ENCODE data around the gene KRT33B.
"Not testable (repeated sequence)": the region's sequence is repeated elsewhere in the genome, so short reads cannot be mapped to it uniquely, and the experiment has no call there.

Gene KRT33B

DNA sequence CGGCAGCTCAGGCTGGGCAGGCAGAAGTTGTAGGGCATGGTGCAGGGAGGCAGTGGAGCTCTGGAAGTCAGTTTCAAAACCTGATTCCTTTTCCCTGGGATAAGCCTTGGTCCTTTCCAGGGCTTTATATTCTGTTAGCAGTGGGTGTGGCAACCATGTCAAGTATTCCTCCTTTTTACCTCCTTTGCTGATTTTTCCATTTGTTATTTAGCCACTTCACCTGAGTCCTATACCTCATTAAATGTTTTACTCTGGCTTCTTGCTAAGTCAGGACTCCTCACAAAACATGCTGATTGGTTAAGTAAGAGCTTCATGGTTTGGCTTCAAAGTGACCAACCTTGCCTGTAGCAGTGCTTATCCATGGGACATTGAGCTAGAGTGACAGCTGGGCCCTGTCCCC lies at the start of gene KRT33B:
KRT33B (minus strand) TSS at position 101 of the 400 bp plus-strand sequence; CDS start at position 38, 63 bp downstream.
- no peak for DNase-seq (ENCODE audit: low read depth)

DNA sequence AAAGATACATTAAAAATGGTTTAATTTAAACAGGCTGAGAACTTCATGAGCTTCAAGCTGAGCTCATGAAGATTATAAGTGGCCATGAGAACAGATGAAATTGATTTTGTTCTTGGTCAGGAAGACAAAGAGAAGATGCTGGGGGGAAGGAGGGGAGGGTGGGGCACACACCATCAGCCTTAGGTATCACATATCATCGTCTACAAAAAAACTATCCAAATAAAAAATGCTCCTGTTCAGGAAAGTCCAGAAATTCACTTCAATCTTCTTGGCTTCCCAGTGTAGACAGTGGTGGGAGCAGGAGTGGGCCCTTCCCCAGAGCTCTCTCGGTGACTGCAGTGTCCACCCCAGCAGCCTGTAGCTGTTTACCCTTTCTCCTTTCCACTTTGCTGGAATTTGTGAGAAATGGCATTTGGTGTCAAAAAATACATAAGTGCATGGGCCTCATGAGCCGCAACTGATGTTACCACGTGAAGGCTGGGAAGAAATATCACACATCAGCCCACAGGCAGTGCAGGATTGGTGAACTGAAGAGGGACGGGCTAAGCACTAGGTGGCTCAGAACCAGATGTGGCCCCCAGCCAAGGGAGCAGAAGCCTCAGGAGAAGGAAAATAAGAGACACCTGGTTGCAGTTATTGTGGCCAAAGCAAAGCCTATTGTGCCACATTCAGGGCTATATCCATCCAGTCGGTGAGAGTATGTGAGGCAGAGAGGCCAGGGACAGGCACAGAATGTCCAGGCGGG lies 48.7 kb upstream of the KRT33B start:
- no peak for DNase-seq (ENCODE audit: low read depth)

DNA sequence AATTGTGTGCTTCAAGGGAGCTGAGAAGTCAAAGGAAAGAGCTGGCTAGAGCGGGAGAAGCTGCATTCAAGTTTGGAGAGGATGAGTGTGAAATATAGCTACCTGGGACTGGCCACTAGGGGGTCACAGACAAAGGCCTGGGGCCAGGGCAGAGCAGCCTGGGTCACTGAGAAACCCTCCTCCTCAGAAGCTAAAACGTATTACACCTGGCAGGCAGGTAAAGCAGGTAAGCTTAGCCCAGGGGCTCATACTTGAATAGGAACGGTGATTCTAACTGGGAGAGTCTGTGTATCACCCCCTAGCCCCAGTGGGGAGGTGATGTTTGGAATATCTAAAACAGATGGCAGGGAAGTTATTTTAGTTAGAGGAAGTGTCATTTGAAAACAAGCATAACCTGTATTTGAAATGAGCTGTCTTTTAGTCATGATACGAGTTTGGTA lies 48.0 kb upstream of the KRT33B start:
- no peak for DNase-seq (ENCODE audit: low read depth)

DNA sequence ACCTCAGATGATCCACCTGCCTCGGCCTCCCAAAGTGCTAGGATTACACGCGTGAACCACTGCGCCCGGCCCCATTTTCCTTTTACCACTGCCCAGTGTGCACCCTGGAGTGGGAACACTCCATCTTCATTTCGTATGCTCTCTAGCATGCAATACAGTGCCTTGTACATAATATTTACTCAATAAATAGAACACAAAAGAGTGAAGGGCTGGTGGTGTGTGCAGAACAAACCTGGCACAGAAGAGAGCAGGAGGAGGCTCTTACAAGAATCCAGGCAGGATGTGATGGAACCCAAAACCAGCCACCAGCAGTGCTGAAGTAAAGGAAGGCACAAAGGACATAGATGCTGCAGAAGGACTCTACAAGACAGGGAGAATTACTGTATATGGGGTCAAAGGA lies 47.5 kb upstream of the KRT33B start:
- DNase-seq (ENCODE audit: low read depth) = no peak

DNA sequence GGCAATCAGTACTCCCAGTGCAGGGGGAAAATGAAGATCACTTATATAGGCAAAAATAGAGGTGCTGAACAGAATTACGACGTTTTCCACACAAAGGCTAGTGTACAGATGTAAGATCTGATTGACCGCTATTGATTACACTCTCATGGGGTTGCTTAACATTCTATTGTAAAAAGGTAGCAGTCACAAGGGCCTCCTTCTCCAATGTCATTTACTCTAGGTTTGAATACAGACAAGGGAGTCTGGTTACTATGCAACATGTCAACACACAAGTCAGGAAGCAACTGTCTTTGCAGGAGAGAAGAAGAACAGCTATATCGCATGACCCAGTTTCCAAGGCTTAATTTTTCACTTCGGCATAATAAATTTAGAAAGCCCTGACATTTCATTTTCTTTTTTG lies 46.9 kb upstream of the KRT33B start:
- no peak for DNase-seq (ENCODE audit: low read depth)

DNA sequence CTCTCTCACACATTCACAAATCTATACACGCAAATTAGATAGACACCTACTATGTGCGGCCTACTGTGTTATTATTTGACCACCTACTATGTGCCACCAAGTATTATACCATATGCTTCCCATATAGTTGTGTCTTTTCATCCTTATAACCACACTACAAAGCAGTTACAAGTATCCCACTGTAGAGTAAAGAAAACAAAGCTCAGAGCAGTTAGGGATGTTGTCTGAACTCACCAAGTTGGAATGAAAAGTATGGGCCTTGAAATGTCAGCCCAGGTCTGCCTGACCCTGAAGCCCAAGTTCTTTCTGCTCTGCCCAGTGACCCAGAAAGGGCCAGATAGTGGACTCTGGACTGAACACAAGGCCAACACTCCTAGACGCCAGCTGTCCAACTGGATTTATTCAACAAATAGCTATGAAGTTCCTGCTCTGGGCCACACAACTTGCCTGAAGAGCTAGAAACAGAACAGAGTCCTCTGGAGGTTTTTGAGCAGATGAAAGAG lies 46.3 kb upstream of the KRT33B start:
- DNase-seq (ENCODE audit: low read depth) = no peak

DNA sequence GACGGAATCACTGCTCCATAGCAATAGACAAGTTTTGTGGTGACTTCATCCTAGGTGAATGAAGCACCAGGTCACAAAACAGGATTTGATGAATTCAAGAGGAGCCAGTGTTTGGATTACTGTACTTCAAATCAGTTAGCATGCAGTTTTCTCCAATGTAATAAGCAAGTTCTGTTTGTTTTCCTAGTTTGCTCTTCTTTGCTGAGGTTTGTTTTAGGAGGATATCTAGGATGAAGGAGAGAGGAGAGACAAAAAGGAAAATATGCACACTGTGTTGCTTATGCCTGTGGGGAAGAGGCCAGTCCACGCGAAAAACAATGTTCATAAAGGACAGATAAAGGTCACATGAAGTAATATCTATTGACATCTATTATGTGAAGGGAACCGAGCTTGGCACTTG lies 45.8 kb upstream of the KRT33B start:
- DNase-seq (ENCODE audit: low read depth) = no peak

DNA sequence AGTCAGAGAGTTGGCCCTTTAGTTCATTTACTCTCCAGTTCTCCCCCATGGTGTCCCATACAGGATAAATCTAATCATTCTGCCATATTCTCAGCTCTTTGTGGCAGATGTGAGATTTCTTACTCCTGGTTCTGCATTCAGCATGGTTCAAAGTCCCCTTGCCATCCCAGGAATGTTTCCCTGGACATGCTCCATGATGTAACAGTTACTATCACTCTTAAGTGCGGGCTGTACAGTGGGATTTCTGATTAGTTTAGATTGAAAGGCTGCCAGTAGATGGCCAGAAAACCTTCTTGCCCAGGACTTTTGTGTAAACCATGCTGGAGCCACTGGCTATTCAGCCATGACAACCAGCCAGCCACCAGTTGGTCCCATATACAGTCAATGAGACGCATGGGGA lies 44.4 kb upstream of the KRT33B start:
- DNase-seq (ENCODE audit: low read depth) = no peak

DNA sequence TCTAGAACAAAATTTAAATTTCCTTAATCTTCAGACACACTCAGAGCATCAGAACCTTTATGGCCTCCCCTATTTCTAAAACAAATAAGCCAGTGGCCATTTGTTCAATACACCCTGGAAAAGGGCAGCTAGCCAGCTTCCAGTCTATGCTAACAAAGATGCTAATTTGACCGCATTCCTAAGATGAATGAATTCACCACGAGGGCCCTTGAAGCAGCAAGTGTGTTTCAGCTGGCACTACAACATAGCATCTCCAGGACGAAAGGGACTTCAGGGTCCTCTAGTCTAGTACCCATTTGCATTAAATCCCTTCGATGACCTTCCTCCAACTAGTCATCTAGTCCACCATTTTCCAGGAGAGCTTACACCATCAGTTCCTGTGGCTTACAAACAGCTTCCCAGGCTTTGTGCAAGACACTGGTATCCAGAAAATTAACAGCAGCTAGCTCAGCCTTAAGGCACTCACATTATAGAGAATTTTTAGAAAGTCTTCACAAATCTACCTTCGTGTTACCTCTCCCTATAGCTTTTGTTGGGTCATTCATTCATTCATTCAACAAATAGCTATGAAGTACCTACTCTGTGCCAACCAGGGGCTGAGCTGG lies 43.8 kb upstream of the KRT33B start:
- DNase-seq (ENCODE audit: low read depth) = no peak

DNA sequence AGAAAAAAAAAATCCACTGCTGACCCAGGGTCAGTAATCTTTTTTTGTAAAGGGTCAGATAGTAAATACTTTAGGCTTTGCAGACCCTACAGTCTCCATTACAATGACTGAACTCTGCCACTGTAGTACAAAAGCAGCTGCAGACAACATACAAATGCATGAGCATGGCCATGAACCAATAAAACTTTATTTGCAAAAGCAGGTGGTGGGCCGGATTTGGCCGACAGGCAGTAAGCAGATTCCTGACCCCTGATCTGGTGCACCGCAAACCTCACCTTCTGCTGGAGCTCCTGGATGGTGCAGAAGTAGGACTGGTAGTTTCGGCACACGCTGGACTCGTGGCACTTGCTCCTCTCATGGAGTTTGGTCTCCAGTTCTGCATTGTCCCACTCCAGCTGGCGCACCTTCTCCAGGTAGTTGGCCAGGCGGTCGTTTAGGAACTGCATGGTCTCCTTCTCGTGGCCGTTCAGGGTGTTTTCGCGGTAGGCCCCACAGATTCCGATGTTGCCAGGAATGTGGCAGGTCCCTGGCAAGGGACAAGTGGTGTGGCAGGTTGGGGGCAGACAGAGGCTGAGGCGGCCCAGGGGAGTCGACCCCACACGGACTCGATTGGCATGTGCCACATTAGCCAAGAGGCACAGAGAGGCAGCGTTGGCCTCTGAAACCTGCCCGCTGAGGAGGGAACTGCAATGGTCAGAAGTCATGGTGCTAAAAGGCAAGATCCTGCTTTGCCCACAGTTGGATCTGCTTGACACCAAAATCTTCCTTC lies 41.6 kb upstream of the KRT33B start:
- no peak for DNase-seq (ENCODE audit: low read depth)

DNA sequence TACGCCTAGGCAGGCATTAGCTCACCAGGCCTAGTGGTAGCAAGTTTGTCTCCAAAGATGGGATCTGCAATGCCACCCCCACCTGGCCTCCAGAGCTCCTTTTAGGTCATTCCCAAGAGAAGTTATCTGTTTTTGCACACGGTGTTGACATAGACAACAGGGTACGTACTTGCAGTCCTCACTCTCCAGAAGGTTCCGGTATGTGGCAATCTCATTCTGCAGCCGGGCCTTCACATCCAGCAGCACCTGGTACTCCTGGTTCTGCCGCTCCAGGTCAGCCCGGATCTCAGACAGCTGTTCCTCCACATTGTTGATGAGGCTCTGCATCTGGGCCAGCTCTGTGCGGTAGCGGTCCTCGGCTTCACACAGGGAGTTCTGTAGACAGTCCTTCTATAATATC lies 37.6 kb upstream of the KRT33B start:
- no peak for DNase-seq (ENCODE audit: low read depth)

DNA sequence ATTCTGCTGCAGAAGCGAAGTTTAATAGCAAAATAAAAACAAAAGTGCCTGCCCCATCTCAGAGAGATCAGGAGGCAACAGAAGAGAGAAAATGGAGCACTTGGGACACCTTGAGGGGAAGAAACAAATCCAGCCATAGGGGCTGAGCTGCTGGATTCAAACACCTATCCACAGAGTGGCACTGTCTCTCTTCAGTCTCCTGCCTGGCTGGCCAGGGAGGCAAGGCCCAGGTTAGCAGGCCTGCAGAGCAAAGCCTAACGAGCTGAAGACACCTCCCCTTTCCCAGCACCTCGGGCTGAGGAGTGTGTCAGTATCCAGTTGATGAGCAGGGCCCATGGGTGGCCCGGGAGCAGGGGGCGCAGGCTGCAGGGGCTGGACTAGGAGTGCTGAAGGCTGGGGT lies 36.6 kb upstream of the KRT33B start:
- DNase-seq (ENCODE audit: low read depth) = no peak

DNA sequence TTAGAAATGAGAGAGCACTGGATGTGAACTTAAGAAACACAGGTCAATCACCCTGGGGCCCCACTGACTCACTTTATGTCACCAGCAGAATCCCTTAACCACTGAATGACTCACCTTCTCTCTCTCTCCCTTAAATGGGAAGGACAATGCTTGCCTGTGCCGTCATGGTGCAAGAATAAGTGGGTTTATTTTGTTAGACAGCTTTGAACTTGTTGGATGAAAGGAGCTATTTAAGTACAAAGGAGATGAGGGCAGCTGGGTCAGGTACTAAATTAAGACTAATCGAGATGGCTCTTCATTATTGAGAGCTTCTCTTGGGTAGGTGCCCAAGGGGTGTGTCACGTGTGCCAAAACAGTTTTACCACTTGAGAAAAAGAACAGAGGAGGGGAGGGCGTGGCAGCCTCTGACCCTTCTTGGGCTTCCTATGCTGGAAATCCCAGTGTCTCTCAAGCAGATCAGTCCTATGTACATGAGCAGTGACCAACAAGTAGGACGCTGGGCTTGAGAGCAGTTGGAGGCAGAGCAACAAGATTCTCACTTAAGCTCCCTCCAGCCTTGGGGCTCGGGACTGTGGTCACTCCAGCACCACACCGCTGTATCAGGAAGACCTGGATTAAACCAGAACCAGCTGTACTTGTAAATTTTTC lies 34.5 kb upstream of the KRT33B start:
- DNase-seq (ENCODE audit: low read depth) = peak; percentile 22

DNA sequence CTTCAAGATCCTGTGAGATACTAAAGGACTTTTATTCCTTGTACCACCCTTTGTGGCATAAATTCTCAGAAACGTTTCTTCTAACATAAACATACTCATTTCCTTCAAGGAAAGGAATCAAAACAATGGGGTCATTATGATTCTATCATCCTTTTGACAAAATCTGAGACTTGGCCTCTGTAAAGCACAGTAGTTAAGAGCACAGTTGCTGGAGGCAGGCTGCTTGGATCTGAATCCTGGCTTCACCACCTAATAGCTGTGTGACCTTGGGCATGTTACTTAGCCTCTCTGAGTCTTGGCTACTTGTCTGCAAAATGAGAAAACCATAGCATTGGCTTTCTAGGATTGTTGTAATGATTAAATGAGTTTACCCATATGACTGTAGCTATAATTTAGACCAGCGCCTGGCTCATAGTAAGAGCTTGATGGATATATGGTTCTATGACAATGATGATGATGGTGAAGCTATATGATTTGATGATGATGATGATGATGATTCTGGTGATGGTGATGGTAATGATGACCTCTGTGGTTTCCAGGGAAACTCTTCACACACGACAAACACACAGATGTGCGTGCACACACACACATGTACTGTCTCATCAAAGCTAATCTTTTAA lies 33.9 kb upstream of the KRT33B start:
- DNase-seq (ENCODE audit: low read depth) = no peak

DNA sequence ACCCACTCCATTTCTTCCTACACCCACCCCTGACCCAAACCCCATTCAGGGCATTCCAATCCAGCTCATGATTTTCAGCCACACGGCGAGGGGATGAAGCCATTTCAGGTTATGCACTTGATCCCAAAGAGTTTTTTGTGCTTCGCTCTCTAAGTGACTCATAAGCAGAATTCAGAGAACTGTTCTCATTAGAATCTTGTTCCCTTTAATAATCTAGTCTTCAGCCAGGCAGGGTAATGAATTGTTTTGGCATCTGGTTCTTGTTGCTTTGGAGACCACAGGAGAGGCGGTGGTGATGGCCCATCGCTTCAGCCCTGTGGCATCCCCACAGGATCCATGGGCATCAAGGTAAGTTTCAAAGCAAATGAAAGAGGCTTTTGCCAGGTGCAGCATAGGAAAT lies 32.5 kb upstream of the KRT33B start:
- no peak for DNase-seq (ENCODE audit: low read depth)

DNA sequence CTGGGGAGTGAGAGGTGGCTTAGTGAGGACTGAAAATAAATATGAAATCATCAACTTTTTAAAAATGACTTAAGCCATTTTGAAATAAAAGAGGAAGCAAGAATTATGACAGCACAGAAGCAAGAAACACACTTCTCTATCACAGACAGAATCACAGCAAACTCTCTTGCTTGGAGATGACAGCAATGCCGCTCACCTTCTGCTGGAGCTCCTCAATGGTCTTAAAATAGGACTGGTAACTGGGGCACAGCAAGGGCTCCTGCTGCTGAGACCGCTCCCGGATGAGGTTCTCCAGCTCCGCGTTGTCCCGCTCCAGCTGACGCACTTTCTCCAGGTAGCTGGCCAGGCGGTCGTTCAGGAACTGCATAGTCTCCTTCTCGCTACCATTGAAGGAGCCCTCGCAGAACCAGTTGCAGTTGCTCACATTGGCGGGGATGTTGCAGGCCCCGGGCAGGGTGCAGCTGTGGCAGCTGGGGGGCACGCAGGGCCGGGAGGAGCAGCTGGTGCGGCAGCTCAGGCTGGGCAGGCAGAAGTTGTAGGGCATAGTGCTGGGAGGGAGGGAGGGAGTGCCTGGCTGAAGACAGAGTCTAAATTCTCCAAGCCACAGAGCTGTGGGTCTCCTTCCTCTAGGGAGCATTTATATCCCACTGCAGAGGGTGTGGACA lies 27.5 kb upstream of the KRT33B start, which contains the start of gene KRT31:
KRT31 (minus strand) TSS at position 613 of the 665 bp plus-strand sequence; CDS start at position 544, 69 bp downstream.
- no peak for DNase-seq (ENCODE audit: low read depth)

DNA sequence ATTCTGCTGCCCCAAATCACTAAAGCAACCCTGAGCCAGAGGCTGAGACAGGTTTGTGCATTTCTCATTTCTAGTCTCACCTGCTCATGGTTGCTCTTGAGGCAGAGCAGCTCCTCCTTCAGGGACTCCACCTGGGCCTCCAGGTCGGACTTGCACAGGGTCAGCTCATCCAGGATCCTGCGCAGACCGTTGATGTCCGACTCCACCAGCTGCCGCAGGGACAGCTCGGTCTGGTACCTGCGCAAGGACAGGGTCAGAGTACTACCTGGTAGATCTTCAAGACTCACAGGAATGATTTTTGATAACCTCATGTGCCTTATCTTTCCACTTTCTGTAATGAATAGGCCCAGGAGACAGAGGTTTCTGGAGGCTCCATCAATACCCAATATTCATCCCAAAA lies 26.7 kb upstream of the KRT33B start:
- DNase-seq (ENCODE audit: low read depth) = no peak

DNA sequence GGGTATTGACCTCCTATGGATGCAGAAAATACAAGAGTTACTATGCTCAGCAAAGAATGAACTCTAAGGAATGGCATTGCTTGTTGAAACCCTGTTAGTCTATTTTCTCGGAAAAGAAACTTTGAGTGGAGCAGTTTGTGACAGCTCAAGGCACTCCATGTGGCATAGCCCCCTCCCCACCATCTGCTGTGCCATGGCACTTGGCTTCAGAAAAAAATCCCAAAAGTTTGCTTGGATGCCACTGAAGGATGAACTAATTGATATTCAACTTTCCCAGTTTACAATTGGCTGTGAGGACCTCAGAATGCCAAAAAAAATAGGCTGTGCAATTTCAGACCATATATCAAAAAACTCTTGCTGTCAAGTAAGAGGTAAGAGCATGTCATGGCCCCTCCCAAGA lies 26.0 kb upstream of the KRT33B start:
- DNase-seq (ENCODE audit: low read depth) = no peak

DNA sequence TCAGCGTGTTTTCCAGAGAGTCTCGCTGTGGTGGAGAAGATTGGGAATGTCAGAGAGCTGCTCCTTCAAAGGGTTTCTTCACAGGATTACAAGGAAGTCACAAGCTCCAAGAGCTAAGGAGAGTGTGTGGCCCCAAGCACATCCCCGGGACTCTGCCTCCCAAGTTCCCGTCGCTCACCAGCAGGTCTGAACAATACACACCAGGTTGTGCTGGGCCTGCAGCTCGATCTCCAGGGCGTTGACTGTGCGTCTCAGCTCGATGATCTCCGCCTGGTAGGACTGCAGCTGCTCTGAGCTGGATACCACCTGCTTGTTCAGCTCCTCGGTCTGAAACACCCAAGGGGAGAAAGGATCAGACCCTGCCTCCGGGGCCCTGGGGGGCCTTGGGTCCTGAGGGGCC lies 25.4 kb upstream of the KRT33B start:
- DNase-seq (ENCODE audit: low read depth) = not testable (repeated sequence)

DNA sequence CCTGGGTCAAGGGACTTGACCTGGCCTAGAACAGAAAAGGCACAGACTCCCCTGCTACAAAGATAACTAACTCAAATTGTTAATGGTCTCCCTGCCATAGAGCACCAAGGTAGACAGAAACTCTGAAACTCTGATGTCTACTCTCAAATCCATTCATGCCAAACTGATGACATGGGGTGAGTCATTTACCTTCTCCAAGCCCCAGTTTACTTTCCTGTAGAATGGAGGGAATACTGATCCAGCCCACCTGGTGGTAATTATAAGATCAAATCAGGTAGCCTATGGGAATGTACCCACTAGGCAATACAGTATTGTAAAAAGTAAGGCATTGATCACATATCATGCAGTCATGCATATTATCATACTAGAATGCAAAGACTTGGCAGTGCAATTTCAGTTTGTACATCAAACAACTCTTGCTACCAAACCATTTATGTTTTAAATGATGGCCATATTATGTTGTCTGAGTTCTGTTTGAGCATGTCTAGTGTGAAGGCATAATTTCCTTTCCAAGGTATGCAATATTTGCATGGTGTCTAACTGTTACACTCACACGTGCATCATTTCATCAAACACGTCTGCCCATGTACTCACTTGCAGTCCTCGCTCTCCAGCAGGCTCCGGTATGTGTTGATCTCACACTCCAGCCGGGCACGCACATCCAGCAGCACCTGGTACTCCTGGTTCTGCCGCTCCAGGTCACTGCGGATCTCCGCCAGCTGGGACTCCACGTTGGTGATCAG lies 24.8 kb upstream of the KRT33B start:
- DNase-seq (ENCODE audit: low read depth) = no peak

DNA sequence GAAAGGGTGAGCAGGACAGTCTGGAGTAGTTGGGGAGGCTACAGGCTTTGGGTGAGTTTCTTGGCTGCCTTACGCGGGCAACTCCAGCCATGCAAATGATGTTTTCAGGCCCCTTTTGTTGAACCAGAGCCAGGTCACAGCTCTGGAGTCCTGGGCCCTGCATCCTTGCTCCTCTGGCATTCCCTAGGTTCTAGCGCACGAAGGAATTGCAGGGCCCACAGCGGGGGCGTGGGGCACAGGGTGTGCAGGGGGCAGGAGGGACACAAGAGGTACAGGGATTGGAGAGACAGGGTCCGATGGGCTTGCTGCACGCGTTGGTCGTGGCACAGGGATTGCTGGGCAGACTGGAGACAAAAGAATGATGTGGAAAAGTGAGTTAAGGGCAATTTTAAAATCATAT lies 24.2 kb upstream of the KRT33B start:
- no peak for DNase-seq (ENCODE audit: low read depth)

Measured in stimulated activated CD8-positive, alpha-beta memory T cell treated with anti-CD3 and anti-CD28 coated beads, Interleukin-4, amount 100 ng/mL, for 24 hours (primary cell).